HG03432 (cell line): ENCODE results near the gene DMRT1.
"Not testable (repeated sequence)": the region's sequence is repeated elsewhere in the genome, so short reads cannot be mapped to it uniquely, and the experiment has no call there.

ENCODE experiments used
- ATAC-seq: cut with Tn5 transposase; IDR thresholded peaks from one replicate; pipeline ENCODE4 v1.9.1; 2021; ENCODE audit warnings: mild to moderate bottlenecking, moderate library complexity; ENCODE audit not compliant: unreplicated experiment

The DMRT1 gene

GRCh38 chr9:995781-996180 is 154.3 kb downstream of the DMRT1 start:
- ATAC-seq = no peak

DNA sequence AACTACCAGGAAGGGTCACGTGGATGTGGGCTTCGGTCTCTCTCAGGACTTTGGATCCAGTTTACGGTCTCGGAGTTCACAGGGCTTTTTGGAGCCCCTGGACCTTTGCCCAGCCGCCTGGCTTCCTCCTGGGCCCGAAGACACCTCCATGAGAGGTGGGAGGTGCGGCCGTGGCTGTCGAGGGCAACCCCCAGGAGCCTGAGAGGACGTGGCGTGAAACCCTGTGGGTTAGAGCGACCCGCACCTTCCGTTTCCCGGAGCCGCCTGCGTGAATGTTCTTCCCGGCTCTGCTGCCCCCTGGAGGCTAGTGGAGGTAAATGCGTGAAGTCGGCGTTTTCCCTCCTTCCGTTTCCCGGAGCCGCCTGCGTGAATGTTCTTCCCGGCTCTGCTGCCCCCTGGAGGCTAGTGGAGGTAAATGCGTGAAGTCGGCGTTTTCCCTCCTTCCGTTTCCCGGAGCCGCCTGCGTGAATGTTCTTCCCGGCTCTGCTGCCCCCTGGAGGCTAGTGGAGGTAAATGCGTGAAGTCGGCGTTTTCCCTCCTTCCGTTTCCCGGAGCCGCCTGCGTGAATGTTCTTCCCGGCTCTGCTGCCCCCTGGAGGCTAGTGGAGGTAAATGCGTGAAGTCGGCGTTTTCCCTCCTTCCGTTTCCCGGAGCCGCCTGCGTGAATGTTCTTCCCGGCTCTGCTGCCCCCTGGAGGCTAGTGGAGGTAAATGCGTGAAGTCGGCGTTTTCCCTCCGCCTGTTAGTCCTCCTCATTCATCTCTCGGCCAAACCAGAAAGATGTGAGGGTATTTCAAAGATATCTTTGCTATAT is 157.0 kb downstream of the DMRT1 start:
- ATAC-seq = not testable (repeated sequence)

DNA sequence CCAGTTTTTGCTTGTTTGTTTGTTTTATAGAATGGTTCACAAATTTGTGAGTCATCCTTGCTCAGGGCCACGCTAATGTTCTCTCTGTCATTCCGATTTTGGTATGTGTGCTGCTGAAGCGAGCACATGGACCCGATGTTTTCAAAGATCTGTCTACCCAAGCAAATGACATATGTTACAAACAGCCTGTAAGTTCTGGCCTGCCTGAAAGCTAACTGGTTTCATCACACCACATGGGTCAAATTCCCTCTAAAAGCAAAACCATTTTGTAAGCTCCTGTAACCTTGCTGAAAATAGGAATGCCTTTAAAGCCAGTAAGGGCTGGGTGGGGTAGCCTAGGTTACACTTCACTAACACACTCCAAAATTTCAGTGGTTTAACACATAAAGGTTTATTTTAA is 160.3 kb downstream of the DMRT1 start:
- ATAC-seq = no peak

GRCh38 chr9:1002678-1003077 is 161.2 kb downstream of the DMRT1 start:
- no peak for ATAC-seq

- peak; percentile 66 for ATAC-seq
These were observed 163.7 kb downstream of the DMRT1 start for GRCh38 chr9:1005043-1005667.

DNA sequence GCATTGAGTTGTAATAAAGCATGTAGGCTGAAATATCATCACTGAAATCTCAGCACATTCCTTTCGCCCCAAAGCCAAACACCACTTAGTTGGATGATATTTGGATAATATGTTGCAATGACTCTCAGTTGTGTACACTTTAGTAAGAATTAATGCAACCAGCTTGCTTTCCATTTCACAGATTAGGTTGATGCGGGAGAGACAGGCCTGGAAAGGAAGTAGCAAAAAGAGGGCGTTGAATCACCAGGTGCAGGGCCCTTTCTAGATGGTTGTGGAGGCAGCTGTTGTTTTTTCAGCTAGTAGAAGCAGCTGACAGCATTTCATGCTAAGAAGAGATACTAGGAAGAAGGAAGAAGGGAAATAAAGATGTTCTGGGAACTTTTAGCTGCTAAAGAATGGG is 165.8 kb downstream of the DMRT1 start:
- no peak for ATAC-seq

GRCh38 chr9:1008216-1008615 is 166.7 kb downstream of the DMRT1 start:
- no peak for ATAC-seq

DNA sequence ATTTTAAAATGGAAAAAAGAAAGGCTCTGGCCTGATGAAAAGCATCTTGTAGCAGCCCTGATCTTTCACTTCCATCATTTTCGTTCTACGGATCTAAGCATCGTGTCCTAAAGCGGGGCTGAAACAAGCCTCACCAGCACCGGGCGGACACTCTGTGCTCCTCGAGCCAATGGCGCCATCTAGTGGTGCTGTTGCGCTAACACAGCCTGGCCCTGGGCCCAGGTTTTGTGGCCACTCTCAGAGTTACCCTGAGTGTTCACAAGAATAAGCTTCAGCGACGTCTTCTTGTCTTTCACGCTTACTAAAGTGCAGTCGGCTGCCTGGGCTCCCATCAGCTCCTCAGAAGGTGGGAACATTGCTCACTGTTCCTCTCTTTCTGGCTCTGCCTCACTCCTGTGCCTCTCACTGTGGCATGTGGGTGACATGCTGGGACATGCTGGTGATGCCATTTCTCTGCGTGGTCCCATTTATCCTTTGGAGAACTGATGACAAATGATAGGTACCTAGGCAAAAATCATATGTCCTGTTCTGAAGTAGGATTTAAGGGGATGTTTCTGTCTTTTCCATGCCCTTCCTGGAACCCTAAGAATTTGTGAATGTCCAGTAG is 167.7 kb downstream of the DMRT1 start:
- peak; percentile 95 for ATAC-seq

DNA sequence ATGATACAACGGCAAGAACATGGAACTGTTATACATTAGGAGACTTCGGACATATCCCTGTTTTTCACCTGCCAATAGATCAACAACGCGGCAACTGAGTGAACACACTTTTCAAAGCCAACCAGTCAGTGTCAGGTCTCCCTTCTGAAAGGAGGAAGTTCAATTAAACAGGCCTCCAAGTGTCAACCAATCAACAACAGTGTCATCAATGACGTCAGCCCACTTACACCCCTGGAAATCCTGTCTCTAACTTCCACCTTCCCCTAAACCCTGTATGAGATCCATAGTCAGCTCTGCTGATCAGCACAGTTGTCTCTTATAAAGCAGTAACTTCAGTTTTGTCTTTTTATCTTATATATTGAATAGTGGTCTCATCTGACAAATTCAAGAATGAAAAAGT is 171.5 kb downstream of the DMRT1 start:
- ATAC-seq = no peak

- ATAC-seq = no peak
These were observed 172.7 kb downstream of the DMRT1 start for GRCh38 chr9:1014225-1014624.

GRCh38 chr9:1014640-1015039 is 173.1 kb downstream of the DMRT1 start:
- no peak for ATAC-seq

- ATAC-seq = no peak
These were observed 176.6 kb downstream of the DMRT1 start for GRCh38 chr9:1018121-1018520.
